Erythroblast (primary cell): Measurements from ENCODE around the gene FAM181B.

Experiments used
- GATA1 ChIP-seq: IDR thresholded peaks from 2 replicates; pipeline ENCODE4 v1.6.1; 2011; ENCODE audit warnings: low read depth, mild to moderate bottlenecking, control low read depth, low read length, moderate library complexity
- POLR2A ChIP-seq: IDR thresholded peaks from 2 replicates; pipeline ENCODE4 v1.6.1; 2011; ENCODE audit warnings: mild to moderate bottlenecking, low read length

DNA sequence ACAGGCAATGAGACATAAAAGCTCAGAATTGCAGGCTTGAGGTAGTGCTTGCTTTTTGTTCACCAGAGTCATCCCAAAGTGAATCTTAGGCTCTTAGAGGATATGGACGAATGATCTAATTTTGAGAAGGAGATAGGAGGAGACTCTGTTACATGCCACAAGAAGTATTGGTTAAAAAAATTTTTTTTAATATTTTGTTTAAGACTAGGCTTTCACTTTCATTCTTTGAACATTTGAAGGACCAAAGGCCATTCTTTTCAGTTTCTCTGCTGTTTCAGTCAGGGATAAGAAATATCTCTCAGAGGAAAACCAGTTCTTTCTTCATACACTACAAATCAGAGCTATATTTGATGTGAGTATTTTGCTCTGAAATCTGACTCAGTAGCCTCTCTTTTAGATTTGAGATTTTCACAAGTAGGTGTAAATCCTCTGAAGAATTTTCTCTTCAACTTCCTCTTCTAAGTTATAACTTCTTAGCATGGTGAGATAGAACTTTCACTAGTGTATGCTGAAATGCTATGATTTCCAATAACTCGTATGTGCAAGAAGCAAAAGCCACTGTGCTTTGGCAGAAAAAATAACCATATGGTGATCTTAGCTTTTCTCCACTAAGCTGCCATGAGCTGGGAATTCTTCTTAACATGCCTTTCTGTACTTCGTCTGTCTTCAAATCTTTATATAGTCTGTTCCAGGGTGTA lies 24.1 kb upstream of the FAM181B start:
- no peak for TF ChIP-seq POLR2A
- TF ChIP-seq GATA1: no peak
